DMS79 treated with DMSO at 0.1 percent for 48 hours (cell line): ENCODE measurements around the gene SYNE1.

Source experiments
- DNase-seq: peaks from one replicate; lab custom pipeline; 2025; lab: John Stamatoyannopoulos, UW

The SYNE1 gene

DNA sequence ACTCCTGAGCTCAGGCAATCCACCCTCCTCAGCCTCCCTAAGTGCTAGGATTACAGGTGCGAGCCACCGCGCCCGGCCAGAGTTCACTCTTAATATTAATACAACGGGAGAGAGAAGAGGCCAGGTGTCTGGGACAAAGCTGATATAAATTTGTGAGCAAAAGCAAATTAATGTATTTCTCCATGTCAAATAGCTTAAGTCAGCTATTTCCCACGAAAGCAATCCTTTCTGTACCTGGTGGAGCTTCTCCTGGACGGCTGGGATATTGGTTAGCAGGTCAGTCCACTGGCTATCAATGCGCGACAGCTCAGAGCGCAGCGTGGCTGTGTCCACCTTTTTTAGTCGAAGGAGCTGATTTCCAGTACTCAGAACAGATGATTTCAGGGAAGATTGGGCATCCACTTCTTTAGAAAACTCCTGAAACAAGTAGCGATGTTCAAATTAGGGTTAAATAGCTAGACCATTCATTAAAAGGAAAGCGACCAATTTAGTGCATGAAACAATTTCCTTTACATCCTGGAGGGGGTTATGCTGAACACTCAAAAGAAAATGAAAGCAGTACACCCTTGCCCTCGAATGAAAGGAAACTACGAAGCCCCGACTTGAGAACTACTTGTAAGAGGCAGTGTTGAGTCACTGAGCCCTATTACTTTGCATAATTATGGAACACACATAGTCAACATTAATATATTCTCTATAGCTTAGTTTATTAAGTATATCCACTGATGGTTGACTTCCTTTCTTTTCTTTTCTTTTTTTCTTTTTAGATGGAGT lies 403.4 kb downstream of the SYNE1 start:
- no peak for DNase-seq

GRCh38 chr6:152232501-152233151 lies 404.5 kb downstream of the SYNE1 start:
- no peak for DNase-seq

DNA sequence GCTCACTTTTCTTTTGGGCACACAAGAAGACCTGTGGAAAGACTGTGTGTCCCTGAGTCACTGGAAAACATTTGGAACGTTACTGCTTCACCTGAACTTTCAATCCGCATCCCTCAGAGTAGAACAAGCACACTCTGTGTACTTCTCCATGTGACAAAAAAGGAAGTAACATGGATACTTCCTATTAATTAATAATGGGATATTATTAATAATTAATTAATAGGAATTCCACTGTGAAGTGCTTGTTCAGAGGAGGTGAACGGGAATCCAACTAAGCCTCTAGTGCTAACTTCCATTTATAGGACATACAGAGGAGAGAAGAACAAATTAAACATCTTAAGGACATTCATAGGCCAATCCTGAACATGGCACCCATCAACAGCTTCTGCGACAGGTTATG lies 407.8 kb downstream of the SYNE1 start:
- DNase-seq = no peak

GRCh38 chr6:152226119-152226518 lies 411.0 kb downstream of the SYNE1 start:
- DNase-seq = no peak

DNA sequence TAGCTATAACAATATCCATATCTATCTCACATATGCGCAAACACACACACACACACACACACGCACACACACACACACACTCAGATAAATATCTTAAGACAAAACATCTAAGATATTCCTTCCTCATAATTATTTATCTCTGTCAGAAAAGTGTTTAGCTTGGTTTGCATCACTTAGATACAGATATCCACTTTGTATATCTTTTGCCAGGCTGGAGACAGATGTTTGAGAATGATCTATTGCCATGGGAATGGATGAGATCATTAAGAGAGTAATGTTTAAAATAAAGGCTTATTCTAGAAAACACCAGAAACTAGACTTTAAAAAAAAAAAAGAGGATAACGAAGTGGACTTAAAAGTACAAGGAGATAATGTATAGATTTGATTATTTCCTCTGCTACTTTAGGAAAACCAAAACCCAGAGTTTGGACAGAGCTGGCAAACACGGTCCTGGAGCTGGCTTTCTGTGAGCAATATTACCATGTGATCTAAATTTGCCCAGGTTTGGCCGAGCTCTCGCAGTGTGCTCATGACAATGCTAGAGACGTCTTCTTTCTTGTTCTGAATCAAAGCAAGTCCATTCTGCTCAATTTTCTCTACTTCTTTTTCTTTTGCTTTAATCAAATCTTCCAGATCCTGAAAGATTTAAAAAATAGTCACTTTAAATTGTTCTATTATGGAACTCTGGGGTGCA lies 411.8 kb downstream of the SYNE1 start:
- DNase-seq = no peak

DNA sequence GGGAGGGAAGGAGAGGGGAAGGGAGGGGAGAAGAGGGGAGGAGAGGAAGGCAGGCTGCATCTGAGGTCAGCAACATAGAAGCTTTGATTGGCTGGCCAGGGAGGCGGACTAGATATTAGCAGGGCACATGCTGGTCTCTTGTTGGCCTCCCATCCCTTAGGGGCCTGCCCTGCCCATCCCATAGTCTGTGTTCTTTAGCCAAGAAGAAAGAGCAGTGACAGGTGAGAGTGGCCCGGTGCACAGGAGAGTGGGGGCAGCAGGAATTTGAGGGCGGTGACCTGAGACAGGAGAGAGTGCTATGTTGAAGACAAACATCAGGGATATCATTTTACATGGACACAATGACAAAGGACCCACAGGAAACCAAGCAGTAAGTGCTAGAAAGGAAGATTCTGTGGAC lies 413.5 kb downstream of the SYNE1 start:
- DNase-seq = no peak

DNA sequence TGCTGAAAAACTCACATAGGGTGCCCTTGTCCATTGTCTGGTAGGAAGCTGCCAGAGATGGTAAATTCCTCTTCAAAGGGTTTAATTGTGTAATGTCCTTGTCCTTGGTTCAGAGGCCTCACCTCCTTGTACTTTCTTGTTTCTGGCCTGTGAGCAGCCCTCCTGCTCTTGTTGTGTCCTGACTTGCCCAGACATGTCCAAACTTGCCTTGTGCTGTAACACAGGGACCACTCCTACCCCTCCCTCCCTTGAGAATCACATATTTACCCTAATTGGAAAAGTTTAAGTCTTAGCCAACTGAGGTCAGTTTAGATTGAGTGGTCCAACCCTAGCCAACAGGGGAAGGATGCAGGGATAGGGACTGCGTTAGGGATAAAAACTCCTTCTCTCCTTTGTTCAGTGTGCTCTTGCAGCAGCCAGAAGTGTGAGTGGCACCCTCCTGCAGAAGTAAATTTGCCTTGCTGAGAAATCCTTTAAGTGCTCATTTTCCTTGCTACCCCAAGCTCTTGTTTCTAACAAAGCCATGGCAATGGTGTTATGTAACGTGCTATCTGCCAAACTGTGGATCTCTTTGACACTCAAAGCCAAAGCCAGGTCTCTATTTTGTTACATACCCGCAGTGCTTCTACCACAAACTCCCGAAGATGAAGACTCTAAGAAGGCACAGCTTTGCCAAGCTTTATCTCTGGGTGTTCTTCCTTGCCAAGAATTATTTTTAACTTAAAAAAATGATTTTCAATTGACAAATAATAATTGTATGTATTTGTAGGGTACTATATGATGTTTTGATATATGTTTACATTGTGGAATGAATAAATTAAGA lies 415.1 kb downstream of the SYNE1 start:
- DNase-seq = no peak

DNA sequence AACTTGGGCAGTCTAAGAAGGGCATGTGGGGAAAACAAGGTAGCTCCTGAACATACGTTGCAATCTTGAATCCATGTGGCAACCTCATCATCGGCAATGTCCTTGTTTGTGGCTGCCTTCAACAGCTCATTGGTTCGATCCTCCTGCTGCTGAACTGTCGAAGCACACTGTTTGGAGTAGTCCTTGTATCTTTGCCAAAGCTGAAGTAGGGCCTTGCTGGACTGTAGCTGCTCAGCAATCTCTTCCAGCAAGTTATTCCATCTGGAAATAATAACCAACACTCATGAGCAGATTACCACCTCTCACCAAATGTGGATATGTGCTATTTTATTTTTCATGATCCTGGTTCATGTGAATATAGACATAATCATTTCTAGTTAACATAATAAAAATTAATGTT lies 416.4 kb downstream of the SYNE1 start:
- no peak for DNase-seq

DNA sequence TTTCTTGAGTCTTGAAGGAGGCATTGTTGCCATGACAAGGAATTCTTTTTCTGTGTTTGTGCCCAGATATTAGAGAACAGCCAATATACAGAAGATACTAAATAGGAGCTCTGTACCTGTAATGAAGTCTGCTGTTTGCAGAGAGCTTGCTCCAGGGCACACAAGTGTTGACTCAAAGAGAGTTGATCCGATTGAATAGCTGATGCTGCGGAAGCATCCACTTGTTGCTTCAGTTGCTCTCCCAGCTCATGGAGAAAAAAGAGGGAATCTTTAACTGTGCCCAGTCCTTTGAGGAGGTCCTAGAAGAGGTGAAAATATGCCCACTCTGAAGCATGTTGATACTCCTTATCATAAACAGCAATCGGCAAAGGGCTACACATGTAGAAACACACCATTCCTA lies 418.3 kb downstream of the SYNE1 start:
- no peak for DNase-seq

GRCh38 chr6:152212437-152212836 lies 424.7 kb downstream of the SYNE1 start:
- DNase-seq = no peak

GRCh38 chr6:152209211-152209610 lies 428.0 kb downstream of the SYNE1 start:
- DNase-seq = no peak

GRCh38 chr6:152207915-152208714 lies 429.0 kb downstream of the SYNE1 start:
- DNase-seq = no peak

- DNase-seq = no peak
Measured at GRCh38 chr6:152206072-152206818, 430.9 kb downstream of the SYNE1 start.

DNA sequence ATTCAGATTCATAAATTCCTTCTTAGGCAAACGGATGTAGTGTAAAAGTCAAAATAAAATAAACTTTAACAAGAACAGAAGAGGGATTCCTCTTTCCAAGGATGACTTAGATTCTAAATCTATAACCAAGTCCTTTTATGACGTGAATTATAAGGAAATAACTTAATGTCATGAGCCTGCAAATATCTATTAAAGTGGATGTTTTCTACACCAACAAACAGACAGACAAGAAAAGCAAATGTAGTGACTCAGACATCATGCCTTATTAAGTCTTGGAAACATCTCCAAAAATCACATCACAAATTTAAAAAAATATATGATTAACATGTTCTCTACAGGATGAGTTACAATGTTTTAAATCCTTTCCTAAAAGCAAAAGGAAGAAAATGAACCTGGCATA lies 432.6 kb downstream of the SYNE1 start:
- no peak for DNase-seq

DNA sequence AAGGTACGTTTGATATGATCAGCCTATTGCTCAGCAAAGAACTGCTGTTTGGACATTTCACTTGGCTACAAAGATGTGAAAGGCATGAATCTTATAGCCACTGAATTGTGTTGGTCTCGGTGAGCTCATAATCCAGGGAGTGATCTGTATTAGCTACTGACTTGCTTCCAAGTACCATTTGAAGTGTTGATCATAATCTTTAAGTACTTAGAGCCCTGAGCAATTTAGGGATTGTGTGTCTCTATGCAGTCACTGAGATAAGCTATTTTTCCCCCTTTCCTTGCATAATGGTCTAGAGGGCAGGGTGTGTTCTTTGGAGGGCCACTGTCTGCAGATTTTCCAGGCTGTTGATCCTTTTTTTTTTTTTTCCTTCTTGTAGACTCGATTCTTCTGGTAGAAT lies 436.0 kb downstream of the SYNE1 start:
- DNase-seq = no peak

GRCh38 chr6:152195896-152196295 lies 441.3 kb downstream of the SYNE1 start:
- DNase-seq = no peak

GRCh38 chr6:152189736-152190135 lies 447.4 kb downstream of the SYNE1 start:
- DNase-seq = no peak

GRCh38 chr6:152188011-152188410 lies 449.2 kb downstream of the SYNE1 start:
- DNase-seq = no peak

DNA sequence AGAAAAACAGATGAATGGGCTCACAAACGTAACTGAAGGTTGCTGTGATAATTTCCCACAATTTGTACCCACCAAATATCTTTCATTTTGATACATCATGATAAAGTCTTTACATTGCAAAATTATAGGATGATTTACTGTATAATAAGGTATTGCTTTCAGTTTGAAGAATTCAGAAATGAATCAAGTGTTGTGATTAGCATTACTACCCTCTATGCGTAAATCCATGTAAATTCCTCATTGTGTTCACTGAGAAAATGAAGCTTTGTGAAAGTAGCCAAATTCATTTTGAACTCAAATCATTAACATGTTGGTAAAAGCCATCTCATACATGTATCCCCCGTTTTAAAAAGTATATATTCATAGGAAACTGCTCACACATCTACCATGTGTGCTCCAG lies 450.3 kb downstream of the SYNE1 start:
- DNase-seq = no peak

- DNase-seq = no peak
Measured at GRCh38 chr6:152184917-152185574, 452.1 kb downstream of the SYNE1 start.
